HCT116 (cell line): ENCODE results near the gene PRMT9. TPM values are rescaled to one million over a fixed set of nuclear protein-coding genes. Genes with fewer than 3 reads are reported as not detected.

Source experiments
- ATAC-seq: fragments of 200-7000 bp; cut with Tn5 transposase; 2 replicates; pipeline ENCODE4 v1.9.1; 2020; ENCODE audit warnings: mild to moderate bottlenecking, moderate library complexity
- BruUV-seq: library from RNA; stranded (reverse); fragments of 400-500 nt; replicated peaks from 2 replicates; lab custom pipeline; 2021; lab: Mats Ljungman, UMichigan
- CTCF ChIA-PET: fragments of 300-600 bp; sonication (Branson Sonifier 250); formaldehyde crosslinking; loops from one replicate; lab custom pipeline; 2021; ENCODE audit warnings: antibody characterized with exemption; lab: Charles Lee
- POLR2A ChIA-PET: fragments of 300-600, 350-600 bp; sonication (Branson Sonifier 250); formaldehyde crosslinking; loops from one replicate; lab custom pipeline; 2021; ENCODE audit warnings: antibody characterized with exemption; lab: Charles Lee
- RAD21 ChIA-PET, 2 experiments: fragments of 300-600 bp; sonication (Branson Sonifier 250); formaldehyde crosslinking; loops; one replicate each; lab custom pipeline; 2023; ENCODE audit warnings: low total read pairs in 2 of 2; ENCODE audit not compliant: uncharacterized antibody in 2 of 2, unreplicated experiment in 2 of 2, low non-redundant PET in 1 of 2; lab: Charles Lee
- DNase-seq: peaks from one replicate; pipeline ENCODE4 v3.0.0-alpha.2; 2010; ENCODE audit warnings: low read depth, low spot score
- H2AFZ ChIP-seq: fragments of 200-600 bp; shearing (Covaris generic), sonication (generic); 2 replicates; pipeline ENCODE4 v1.6.1; 2017; ENCODE audit warnings: low read depth, mixed run types, mixed read lengths, antibody characterized with exemption, low read length; ENCODE audit not compliant: poor library complexity, severe bottlenecking
- H3K27ac ChIP-seq: 2 replicates; pipeline ENCODE4 v1.5.1; 2012; ENCODE audit warnings: low read depth, low read length
- H3K27me3 ChIP-seq: fragments of 200-600 bp; sonication (generic); 2 replicates; pipeline ENCODE4 v1.6.1; 2016; ENCODE audit warnings: mixed run types, low read length, mixed read lengths; ENCODE audit not compliant: insufficient read depth
- H3K36me3 ChIP-seq, 2 experiments: fragments of 200-500 bp in 1 of 2; fragments of 200-600 bp in 1 of 2; sonication (Bioruptor generic) in 1 of 2; sonication (generic) in 1 of 2; 2 replicates each; pipeline versions ENCODE4 v1.5.1 to v1.6.1; 2014 to 2016; ENCODE audit warnings: low read length in 2 of 2, inconsistent platforms in 1 of 2, mixed read lengths in 1 of 2, mixed run types in 1 of 2; ENCODE audit not compliant: insufficient read depth in 2 of 2, control insufficient read depth in 1 of 2
- H3K4me1 ChIP-seq, 2 experiments: fragments of 200-600 bp in 1 of 2; sonication (generic) in 1 of 2; 2 replicates each; pipeline versions ENCODE4 v1.5.1 to v1.6.1; 2012 to 2017; ENCODE audit warnings: low read length in 2 of 2, inconsistent platforms in 1 of 2, mild to moderate bottlenecking in 1 of 2, mixed read lengths in 1 of 2, mixed run types in 1 of 2, moderate library complexity in 1 of 2; ENCODE audit not compliant: insufficient read depth in 2 of 2, control insufficient read depth in 1 of 2
- H3K4me2 ChIP-seq: fragments of 200-600 bp; sonication (generic); 2 replicates; pipeline ENCODE4 v1.6.1; 2017; ENCODE audit warnings: mixed run types, low read length, mixed read lengths
- H3K4me3 ChIP-seq, 2 experiments: fragments of 200-600 bp in 1 of 2; sonication (generic) in 1 of 2; replicated peaks in 1 of 2; 2 replicates each; pipeline ENCODE4 v1.5.1; 2011 to 2016; ENCODE audit warnings: low read length in 2 of 2, control low read depth in 1 of 2, low read depth in 1 of 2, mild to moderate bottlenecking in 1 of 2, mixed read lengths in 1 of 2, mixed run types in 1 of 2
- H3K79me2 ChIP-seq: fragments of 200-600 bp; sonication (generic); 2 replicates; pipeline ENCODE4 v1.6.1; 2017; ENCODE audit warnings: mild to moderate bottlenecking, mixed run types, low read length, moderate library complexity, mixed read lengths; ENCODE audit not compliant: insufficient read depth
- H3K9ac ChIP-seq: fragments of 200-600 bp; sonication (generic); 2 replicates; pipeline ENCODE4 v1.6.1; 2016; ENCODE audit warnings: low read length, mixed read lengths
- H3K9me2 ChIP-seq: fragments of 200-600 bp; sonication (generic), shearing (Covaris generic); 2 replicates; pipeline ENCODE4 v1.6.1; 2017; ENCODE audit warnings: mixed run types, mild to moderate bottlenecking, moderate library complexity; ENCODE audit not compliant: insufficient read depth
- H3K9me3 ChIP-seq, 2 experiments: fragments of 200-500 bp in 1 of 2; fragments of 200-600 bp in 1 of 2; sonication (Bioruptor generic) in 1 of 2; sonication (generic) in 1 of 2; 2 replicates each; pipeline ENCODE4 v1.6.1; 2014 to 2017; ENCODE audit warnings: low read length in 2 of 2, mixed read lengths in 2 of 2, inconsistent platforms in 1 of 2, low read depth in 1 of 2, mild to moderate bottlenecking in 1 of 2, mixed run types in 1 of 2, moderate library complexity in 1 of 2; ENCODE audit not compliant: control insufficient read depth in 1 of 2, insufficient read depth in 1 of 2
- H4K20me1 ChIP-seq: fragments of 200-600 bp; sonication (generic), shearing (Covaris generic); 2 replicates; pipeline ENCODE4 v1.6.1; 2017; ENCODE audit warnings: mixed run types, mild to moderate bottlenecking, moderate library complexity; ENCODE audit not compliant: insufficient read depth
- CBX3 ChIP-seq: IDR thresholded peaks from 2 replicates; pipeline ENCODE4 v1.6.1; 2012; ENCODE audit warnings: low read depth
- EGR1 ChIP-seq: IDR thresholded peaks from 2 replicates; pipeline ENCODE4 v1.6.1; 2012; ENCODE audit warnings: low read depth
- ELF1 ChIP-seq: IDR thresholded peaks from 2 replicates; pipeline ENCODE4 v1.6.1; 2012; ENCODE audit warnings: low read depth, borderline replicate concordance
- EZH2phosphoT487 ChIP-seq: fragments of 200-600 bp; IDR thresholded peaks from 2 replicates; pipeline ENCODE4 v1.6.1; 2018; ENCODE audit warnings: antibody characterized with exemption, borderline replicate concordance
- FOSL1 ChIP-seq: IDR thresholded peaks from 2 replicates; pipeline ENCODE4 v1.6.1; 2012; ENCODE audit warnings: low read depth
- POLR2A ChIP-seq: IDR thresholded peaks from 2 replicates; pipeline ENCODE4 v1.7.0; 2011; ENCODE audit warnings: borderline replicate concordance; ENCODE audit not compliant: insufficient read depth, insufficient read length; ENCODE audit errors: extremely low read depth
- SIN3A ChIP-seq: IDR thresholded peaks from 2 replicates; pipeline ENCODE4 v1.6.1; 2012; ENCODE audit warnings: low read depth
- SRF ChIP-seq: IDR thresholded peaks from 2 replicates; pipeline ENCODE4 v1.6.1; 2012; ENCODE audit warnings: low read depth
- TCF7L2 ChIP-seq: IDR thresholded peaks from 2 replicates; pipeline ENCODE4 v1.7.0; 2011; ENCODE audit warnings: borderline replicate concordance, inconsistent platforms; ENCODE audit not compliant: insufficient read depth, insufficient read length; ENCODE audit errors: extremely low read depth
- ZFX ChIP-seq: fragments of 450-650 bp; IDR thresholded peaks from 2 replicates; pipeline ENCODE4 v1.6.1; 2017
- intact Hi-C: fragments of 100-400 bp; cut with micrococcal nuclease; formaldehyde crosslinking; loops from 2 replicates; pipeline ENCODE4 v1.10.0; 2022
- total RNA-seq: library from RNA; stranded (reverse); gene quantifications from one replicate; pipeline ENCODE4 v1.2.1, GENCODE V29; 2021; ENCODE audit not compliant: unreplicated experiment
- TF ChIP-seq, protein P1 (sequence below): IDR thresholded peaks from 2 replicates; pipeline ENCODE4 v1.6.1; 2012
- TF ChIP-seq, protein P2 (sequence below): IDR thresholded peaks from 2 replicates; pipeline ENCODE4 v1.6.1; 2011; ENCODE audit warnings: mild to moderate bottlenecking, low read length, moderate library complexity; ENCODE audit not compliant: insufficient replicate concordance; ENCODE audit errors: extremely low read depth
- TF ChIP-seq, protein P3 (sequence below): IDR thresholded peaks from 2 replicates; pipeline ENCODE4 v1.6.1; 2012

The PRMT9 gene
- total RNA-seq, 1 experiment from 2014 or later: 5.8 TPM

DNA sequence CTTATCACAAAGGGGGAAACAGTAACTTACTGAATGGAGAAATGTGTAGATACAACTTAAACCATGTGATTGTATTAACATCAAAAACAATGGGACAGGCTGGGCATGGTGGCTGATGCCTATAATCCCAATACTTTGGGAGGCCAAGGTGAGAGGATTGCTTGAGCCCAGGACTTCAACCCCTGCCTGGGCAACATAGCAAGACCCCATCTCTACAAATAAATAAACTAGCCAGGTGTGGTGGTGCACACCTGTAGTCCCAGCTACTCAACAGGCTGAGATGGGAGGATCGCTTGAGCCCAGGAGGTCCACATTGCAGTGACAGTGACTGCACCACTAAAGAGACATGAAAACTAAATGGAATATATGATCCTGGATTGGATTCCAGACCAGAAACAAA, 40.3 kb downstream of the PRMT9 start:
- intact Hi-C loops: no loop called here
- no TSS peak for BruUV-seq
- Histone ChIP-seq H3K9me3 (no peaks in the 10 kb centered on the region), H3K27me3 (no peaks in the 10 kb centered on the region), H3K4me3 (no peak overlapping the region), H3K4me1 (peaks cover 0 to 5% of the 10 kb centered on the region in 2 experiments; a peak in 1 of 4 replicates), H3K9me2 (no peaks in the 10 kb centered on the region), H3K9ac (no peak overlapping the region), H3K27ac (no peak overlapping the region), H3K79me2 (peaks cover 31% of the 10 kb centered on the region; the same call in 1 of the 2 replicates), H4K20me1 (no peaks in the 10 kb centered on the region; the same call in 1 of the 2 replicates), H3K4me2 (no peak overlapping the region), H3K36me3 (no peaks in the 10 kb centered on the region), H2AFZ (no peak overlapping the region)
- ChIA-PET RAD21 (no interaction called here), POLR2A (no interaction called here), CTCF (no interaction called here)
- TF ChIP-seq, protein P1, sequence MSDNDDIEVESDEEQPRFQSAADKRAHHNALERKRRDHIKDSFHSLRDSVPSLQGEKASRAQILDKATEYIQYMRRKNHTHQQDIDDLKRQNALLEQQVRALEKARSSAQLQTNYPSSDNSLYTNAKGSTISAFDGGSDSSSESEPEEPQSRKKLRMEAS: no peak
- TF ChIP-seq, protein P2, sequence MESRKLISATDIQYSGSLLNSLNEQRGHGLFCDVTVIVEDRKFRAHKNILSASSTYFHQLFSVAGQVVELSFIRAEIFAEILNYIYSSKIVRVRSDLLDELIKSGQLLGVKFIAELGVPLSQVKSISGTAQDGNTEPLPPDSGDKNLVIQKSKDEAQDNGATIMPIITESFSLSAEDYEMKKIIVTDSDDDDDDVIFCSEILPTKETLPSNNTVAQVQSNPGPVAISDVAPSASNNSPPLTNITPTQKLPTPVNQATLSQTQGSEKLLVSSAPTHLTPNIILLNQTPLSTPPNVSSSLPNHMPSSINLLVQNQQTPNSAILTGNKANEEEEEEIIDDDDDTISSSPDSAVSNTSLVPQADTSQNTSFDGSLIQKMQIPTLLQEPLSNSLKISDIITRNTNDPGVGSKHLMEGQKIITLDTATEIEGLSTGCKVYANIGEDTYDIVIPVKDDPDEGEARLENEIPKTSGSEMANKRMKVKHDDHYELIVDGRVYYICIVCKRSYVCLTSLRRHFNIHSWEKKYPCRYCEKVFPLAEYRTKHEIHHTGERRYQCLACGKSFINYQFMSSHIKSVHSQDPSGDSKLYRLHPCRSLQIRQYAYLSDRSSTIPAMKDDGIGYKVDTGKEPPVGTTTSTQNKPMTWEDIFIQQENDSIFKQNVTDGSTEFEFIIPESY: no peak
- TF ChIP-seq EZH2phosphoT487: no peak
- TF ChIP-seq, protein P3, sequence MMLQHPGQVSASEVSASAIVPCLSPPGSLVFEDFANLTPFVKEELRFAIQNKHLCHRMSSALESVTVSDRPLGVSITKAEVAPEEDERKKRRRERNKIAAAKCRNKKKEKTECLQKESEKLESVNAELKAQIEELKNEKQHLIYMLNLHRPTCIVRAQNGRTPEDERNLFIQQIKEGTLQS: no peak
- TF ChIP-seq ELF1: no peak
- TF ChIP-seq CBX3: no peak
- no peak for TF ChIP-seq EGR1
- TF ChIP-seq TCF7L2: no peak
- TF ChIP-seq SRF: no peak
- no peak for TF ChIP-seq SIN3A
- TF ChIP-seq POLR2A: no peak
- TF ChIP-seq FOSL1: no peak
- TF ChIP-seq ZFX: no peak
- ATAC-seq (no peak), DNase-seq (no peak)
